A549 (cell line): ENCODE results near the gene PHYHIPL. TPM values are rescaled to one million over a fixed set of nuclear protein-coding genes. Genes with fewer than 3 reads are reported as not detected.

ENCODE experiments used
- ATAC-seq, 2 experiments: fragments of 200-7000 bp in 1 of 2; fragments of >200 bp in 1 of 2; cut with Nextera tagmentation in 1 of 2; cut with Tn5 transposase in 1 of 2; 3 replicates each; pipeline versions ENCODE4 v1.8.0 to v1.9.1; 2018 to 2020; ENCODE audit warnings: mild to moderate bottlenecking in 1 of 2, moderate library complexity in 1 of 2
- CTCF ChIA-PET: fragments of 300-600 bp; sonication (Branson Sonifier 250); formaldehyde crosslinking; extraction: SDS; loops from one replicate; lab custom pipeline; 2021; ENCODE audit warnings: antibody characterized with exemption, inconsistent platforms; lab: Yijun Ruan, JAX
- POLR2A ChIA-PET: fragments of 350-600 bp; formaldehyde crosslinking; extraction: SDS; loops from one replicate; lab custom pipeline; 2021; ENCODE audit warnings: antibody characterized with exemption, inconsistent platforms; lab: Yijun Ruan, JAX
- DNase-seq, 2 experiments: peaks; one replicate each; pipeline versions ENCODE4 v3.0.0 to v3.0.0-alpha.2; 2011 to 2016; ENCODE audit warnings: low read depth in 1 of 2, low spot score in 1 of 2
- FAIRE-seq: peaks from 2 replicates; lab custom pipeline; 2011; peaks lifted over from hg19 to GRCh38; lab: Jason Lieb, UNC
- H3K27ac ChIP-seq, 2 experiments: fragments of >200 bp; sonication (Bioruptor Twin); formaldehyde crosslinking; 3 replicates each; pipeline ENCODE4 v1.5.1; 2016 to 2017
- H3K4me1 ChIP-seq: fragments of >200 bp; sonication (Bioruptor Twin); formaldehyde crosslinking; 3 replicates; pipeline ENCODE4 v1.6.1; 2016
- H3K4me2 ChIP-seq: fragments of >200 bp; sonication (Bioruptor Twin); formaldehyde crosslinking; 3 replicates; pipeline ENCODE4 v1.6.1; 2016
- H3K4me3 ChIP-seq: fragments of >200 bp; sonication (Bioruptor Twin); formaldehyde crosslinking; 3 replicates; pipeline ENCODE4 v1.5.1; 2016
- H3K9me3 ChIP-seq: fragments of >200 bp; sonication (Bioruptor Twin); formaldehyde crosslinking; 3 replicates; pipeline ENCODE4 v1.6.1; 2016
- CBX2 ChIP-seq: fragments of 200-600 bp; sonication (generic); IDR thresholded peaks from 2 replicates; pipeline ENCODE4 v1.6.1; 2016; ENCODE audit warnings: low read depth, mild to moderate bottlenecking, borderline replicate concordance
- CBX8 ChIP-seq: fragments of 200-600 bp; sonication (generic); IDR thresholded peaks from 2 replicates; pipeline ENCODE4 v1.6.1; 2016
- CEBPB ChIP-seq, 2 experiments: fragments of >200 bp in 1 of 2; sonication (Bioruptor Twin) in 1 of 2; formaldehyde crosslinking in 1 of 2; IDR thresholded peaks; 2 replicates each; pipeline ENCODE4 v1.6.1; 2012 to 2016
- E2F6 ChIP-seq: IDR thresholded peaks from 2 replicates; pipeline ENCODE4 v1.6.1; 2012; ENCODE audit warnings: low read depth, borderline replicate concordance
- EHMT2 ChIP-seq: fragments of 200-600 bp; sonication (generic); IDR thresholded peaks from 2 replicates; pipeline ENCODE4 v1.6.1; 2016; ENCODE audit warnings: antibody characterized with exemption, low read depth, mild to moderate bottlenecking, moderate library complexity
- FOSB ChIP-seq: fragments of 250-450 bp; sonication (Bioruptor Pico); IDR thresholded peaks from 2 replicates; pipeline ENCODE4 v1.5.0; 2020; ENCODE audit warnings: mild to moderate bottlenecking, moderate library complexity
- FOSL2 ChIP-seq, 2 experiments: fragments of 450-650 bp in 1 of 2; fragments of >200 bp in 1 of 2; sonication (Bioruptor Twin) in 1 of 2; formaldehyde crosslinking; IDR thresholded peaks; 2 replicates each; pipeline versions ENCODE4 v1.5.0 to v1.6.1; 2016 to 2020; ENCODE audit warnings: mild to moderate bottlenecking in 1 of 2, moderate library complexity in 1 of 2
- FOXS1 ChIP-seq: fragments of 250-450 bp; sonication (Bioruptor Pico); IDR thresholded peaks from 2 replicates; pipeline ENCODE4 v1.5.0; 2020; ENCODE audit warnings: mild to moderate bottlenecking, moderate library complexity
- JUN ChIP-seq, 2 experiments: fragments of >200 bp; sonication (Bioruptor Twin); formaldehyde crosslinking; IDR thresholded peaks; 2 replicates in 1 of 2; 3 replicates in 1 of 2; pipeline ENCODE4 v1.6.1; 2016 to 2017
- KDM5A ChIP-seq: fragments of 200-600 bp; sonication (generic); IDR thresholded peaks from 2 replicates; pipeline ENCODE4 v1.6.1; 2016; ENCODE audit warnings: antibody characterized with exemption, mild to moderate bottlenecking
- MAFK ChIP-seq: fragments of 450-650 bp; IDR thresholded peaks from 2 replicates; pipeline ENCODE4 v1.6.1; 2014; ENCODE audit not compliant: partially characterized antibody
- PBX3 ChIP-seq: IDR thresholded peaks from 2 replicates; pipeline ENCODE4 v1.6.1; 2012
- PHF8 ChIP-seq: fragments of 200-600 bp; sonication (generic); IDR thresholded peaks from 2 replicates; pipeline ENCODE4 v1.6.1; 2016; ENCODE audit warnings: low read depth, mild to moderate bottlenecking, antibody characterized with exemption, moderate library complexity, borderline replicate concordance
- RAD21 ChIP-seq, 2 experiments: fragments of >200 bp in 1 of 2; sonication (Bioruptor Twin) in 1 of 2; formaldehyde crosslinking in 1 of 2; IDR thresholded peaks in 1 of 2; conservative IDR thresholded peaks in 1 of 2; 2 replicates in 1 of 2; 3 replicates in 1 of 2; pipeline ENCODE4 v1.6.1; 2012 to 2018; ENCODE audit warnings: inconsistent platforms in 1 of 2
- RCOR1 ChIP-seq: fragments of 150-350 bp; IDR thresholded peaks from 2 replicates; pipeline ENCODE4 v1.6.1; 2014; ENCODE audit warnings: antibody characterized with exemption, low read length, low read depth
- REST ChIP-seq: fragments of 200-600 bp; sonication (generic); IDR thresholded peaks from 2 replicates; pipeline ENCODE4 v1.6.1; 2016; ENCODE audit warnings: antibody characterized with exemption, mild to moderate bottlenecking, moderate library complexity
- RFX5 ChIP-seq: fragments of 450-650 bp; IDR thresholded peaks from 2 replicates; pipeline ENCODE4 v1.7.1; 2014; ENCODE audit warnings: antibody characterized with exemption, mild to moderate bottlenecking, moderate library complexity
- RNF2 ChIP-seq: fragments of 200-600 bp; sonication (generic); IDR thresholded peaks from 2 replicates; pipeline ENCODE4 v1.6.1; 2016; ENCODE audit warnings: low read depth, mild to moderate bottlenecking, antibody characterized with exemption, moderate library complexity, borderline replicate concordance
- SREBF2 ChIP-seq: fragments of 450-650 bp; IDR thresholded peaks from 2 replicates; pipeline ENCODE4 v1.6.1; 2014; ENCODE audit warnings: mild to moderate bottlenecking, moderate library complexity
- ZFP36 ChIP-seq: fragments of 450-650 bp; IDR thresholded peaks from 2 replicates; pipeline ENCODE4 v1.6.1; 2014; ENCODE audit warnings: borderline replicate concordance; ENCODE audit not compliant: partially characterized antibody
- ZNF302 ChIP-seq: fragments of 250-450 bp; sonication (Bioruptor Pico); IDR thresholded peaks from 2 replicates; pipeline ENCODE4 v1.9.0; 2021; ENCODE audit warnings: inconsistent platforms, mild to moderate bottlenecking, moderate library complexity
- WGBS: methylation state at CpG from one replicate; pipeline ENCODE4 v1.1.6; 2017; ENCODE audit errors: missing lambda C conversion rate; 5-methylcytosine and 5-hydroxymethylcytosine counted together
- polyA plus RNA-seq, 4 experiments: library from polyadenylated mRNA; depleted of rRNA in 3 of 4; stranded (reverse); fragments of >200 nt; fragmentation: RNase III in 1 of 4; extraction: RNeasy Plus Mini Kit Qiagen cat#74134 plus additional on column Dnase treatment in 1 of 4; gene quantifications; 2 replicates in 3 of 4; 3 replicates in 1 of 4; pipeline ENCODE4 v1.2.3, GENCODE V29; 2011 to 2017
- TF ChIP-seq, protein P1 (sequence below): fragments of >200 bp; sonication (Bioruptor Twin); formaldehyde crosslinking; IDR thresholded peaks from 3 replicates; pipeline ENCODE4 v1.6.1; 2016
- TF ChIP-seq, protein P2 (sequence below): fragments of >200 bp; sonication (Bioruptor Twin); formaldehyde crosslinking; IDR thresholded peaks from 2 replicates; pipeline ENCODE4 v1.6.1; 2016

The PHYHIPL gene
- polyA plus RNA-seq, 2 of the 4 experiments (the other 2 are of a cell fraction): 0.88 to 0.97 TPM

DNA sequence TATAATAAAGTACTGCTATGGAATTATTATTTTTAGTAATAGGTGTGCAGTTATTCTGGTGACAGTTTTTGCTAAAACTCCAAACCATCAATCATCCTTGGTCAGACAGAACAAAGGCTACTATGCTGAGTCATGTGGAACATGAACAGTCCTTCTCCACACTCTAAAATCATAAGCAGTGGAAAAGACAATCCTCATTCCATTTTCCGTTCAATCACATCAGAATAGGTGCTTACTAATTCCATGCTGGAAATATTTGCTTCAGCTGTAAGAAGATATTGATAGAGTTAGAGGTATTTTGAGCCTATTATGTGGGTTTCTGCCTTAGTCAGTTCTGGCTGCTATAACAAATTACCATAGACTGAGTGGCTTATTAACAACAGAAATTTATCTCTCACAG, 103.0 kb downstream of the PHYHIPL start:
- TF ChIP-seq CEBPB (IDR thresholded peaks at IDR 0.05): no peak
- TF ChIP-seq RCOR1: no peak

GRCh38 chr10:59279991-59280505, 103.6 kb downstream of the PHYHIPL start:
- POLR2A ChIA-PET: no interaction called here
- H3K4me3 ChIP-seq: no peak overlapping the region
- no peak for FAIRE-seq
- WGBS: 0% methylated on average over 1 of the region's 1 CpG
- ATAC-seq: no peak
- no peak overlapping the region for H3K27ac ChIP-seq
- no peak for DNase-seq
- TF ChIP-seq SREBF2 (no peak), PBX3 (no peak), ZNF302 (CRISPR knock-in tag) (no peak), MAFK (no peak), ZFP36 (no peak), RAD21 (conservative IDR thresholded peaks at IDR 0.05 in 1 of 2, IDR thresholded peaks at IDR 0.05 in 1 of 2) (no peak), FOXS1 (CRISPR knock-in tag) (no peak), FOSL2 (IDR thresholded peaks at IDR 0.05) (no peak), FOSL2 (CRISPR knock-in tag; IDR thresholded peaks at IDR 0.05) (no peak), REST (no peak), RNF2 (no peak), EHMT2 (no peak), FOSB (no peak), CEBPB (IDR thresholded peaks at IDR 0.05) (no peak), RCOR1 (no peak), CBX8 (no peak)
- TF ChIP-seq, protein P1, sequence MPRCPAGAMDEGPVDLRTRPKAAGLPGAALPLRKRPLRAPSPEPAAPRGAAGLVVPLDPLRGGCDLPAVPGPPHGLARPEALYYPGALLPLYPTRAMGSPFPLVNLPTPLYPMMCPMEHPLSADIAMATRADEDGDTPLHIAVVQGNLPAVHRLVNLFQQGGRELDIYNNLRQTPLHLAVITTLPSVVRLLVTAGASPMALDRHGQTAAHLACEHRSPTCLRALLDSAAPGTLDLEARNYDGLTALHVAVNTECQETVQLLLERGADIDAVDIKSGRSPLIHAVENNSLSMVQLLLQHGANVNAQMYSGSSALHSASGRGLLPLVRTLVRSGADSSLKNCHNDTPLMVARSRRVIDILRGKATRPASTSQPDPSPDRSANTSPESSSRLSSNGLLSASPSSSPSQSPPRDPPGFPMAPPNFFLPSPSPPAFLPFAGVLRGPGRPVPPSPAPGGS: no peak
- TF ChIP-seq, protein P2, sequence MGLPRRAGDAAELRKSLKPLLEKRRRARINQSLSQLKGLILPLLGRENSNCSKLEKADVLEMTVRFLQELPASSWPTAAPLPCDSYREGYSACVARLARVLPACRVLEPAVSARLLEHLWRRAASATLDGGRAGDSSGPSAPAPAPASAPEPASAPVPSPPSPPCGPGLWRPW: no peak
- H3K4me1 ChIP-seq: no peaks in the 10 kb centered on the region
- H3K9me3 ChIP-seq: no peaks in the 10 kb centered on the region
- H3K4me2 ChIP-seq: no peak overlapping the region
- CTCF ChIA-PET: no interaction called here

More for the DNA sequence above, 103.0 kb downstream of the PHYHIPL start:
- Histone ChIP-seq H3K4me3 (no peak overlapping the region), H3K27ac (no peak overlapping the region), H3K4me2 (no peak overlapping the region), H3K4me1 (no peaks in the 10 kb centered on the region), H3K9me3 (no peaks in the 10 kb centered on the region)
- FAIRE-seq: no peak
- ChIA-PET CTCF (no interaction called here), POLR2A (no interaction called here)
- ATAC-seq: no peak
- WGBS: 31% methylated on average over 1 of the region's 1 CpG
- DNase-seq: no peak

- Histone ChIP-seq H3K9me3 (no peaks in the 10 kb centered on the region), H3K27ac (no peak overlapping the region), H3K4me1 (no peaks in the 10 kb centered on the region), H3K4me3 (no peak overlapping the region), H3K4me2 (no peak overlapping the region)
- ATAC-seq (no peak), DNase-seq (no peak), FAIRE-seq (no peak)
- WGBS: 0% methylated on average over 1 of the region's 1 CpG
- no peak for TF ChIP-seq JUN (IDR thresholded peaks at IDR 0.05)
- TF ChIP-seq KDM5A: no peak
- no peak for TF ChIP-seq RFX5
- no peak for TF ChIP-seq PHF8
- TF ChIP-seq CBX2: no peak
- TF ChIP-seq E2F6: no peak
- no peak for TF ChIP-seq ZNF302 (CRISPR knock-in tag)
- CTCF ChIA-PET: interaction anchor here (1.0 kb wide), 1 partner anchor 45 kb away, joined by 3 read pairs; no protein-coding TSS in a partner anchor
- POLR2A ChIA-PET: no interaction called here
These were observed 105.4 kb downstream of the PHYHIPL start for GRCh38 chr10:59281861-59282260.
